Kidney (tissue), 14 donors: ENCODE data around the gene TLX2. TPM values are rescaled to one million over a fixed set of nuclear protein-coding genes. Genes with fewer than 3 reads are reported as not detected.
A peak's percentile ranks its signal among the peaks of the same experiment; 100 is the strongest.
"Not testable (repeated sequence)": the region's sequence is repeated elsewhere in the genome, so short reads cannot be mapped to it uniquely, and the experiment has no call there.

Experiments
- DNase-seq, 5 donors: peaks; one replicate each; pipeline ENCODE4 v3.0.0-alpha.2; 2013 to 2020
- FAIRE-seq: peaks from 2 replicates; lab custom pipeline; 2012; peaks lifted over from hg19 to GRCh38; lab: Jason Lieb, UNC
- H3K27ac ChIP-seq, 2 donors: one replicate each; pipeline ENCODE4 v1.7.0; 2013; ENCODE audit warnings: low read depth in 2 of 2, low read length in 2 of 2, inconsistent platforms in 1 of 2
- H3K27me3 ChIP-seq: one replicate; pipeline ENCODE4 v1.7.1; 2013; ENCODE audit warnings: low read length, inconsistent platforms; ENCODE audit not compliant: control insufficient read depth, insufficient read depth
- H3K36me3 ChIP-seq, 3 donors: one replicate each; pipeline versions ENCODE4 v1.7.0 to v1.7.1; 2013; ENCODE audit warnings: low read length in 3 of 3, control low read depth in 1 of 3, inconsistent platforms in 1 of 3; ENCODE audit not compliant: insufficient read depth in 3 of 3, control insufficient read depth in 2 of 3
- H3K4me1 ChIP-seq, 3 donors: one replicate each; pipeline versions ENCODE4 v1.7.0 to v1.7.1; 2013; ENCODE audit warnings: low read length in 3 of 3, inconsistent platforms in 1 of 3, low read depth in 1 of 3; ENCODE audit not compliant: control insufficient read depth in 2 of 3, insufficient read depth in 2 of 3
- H3K4me3 ChIP-seq, 3 donors: one replicate each; pipeline versions ENCODE4 v1.7.0 to v1.8.1; 2013; ENCODE audit warnings: low read length in 3 of 3, control low read depth in 1 of 3, inconsistent platforms in 1 of 3
- H3K9ac ChIP-seq, 3 donors: one replicate each; pipeline versions ENCODE4 v1.7.0 to v1.7.1; 2013; ENCODE audit warnings: low read length in 3 of 3, control low read depth in 1 of 3, inconsistent platforms in 1 of 3
- H3K9me3 ChIP-seq, 3 donors: one replicate each; pipeline versions ENCODE4 v1.7.0 to v1.7.1; 2013; ENCODE audit warnings: low read length in 3 of 3, control low read depth in 1 of 3, inconsistent platforms in 1 of 3; ENCODE audit not compliant: control insufficient read depth in 2 of 3, insufficient read depth in 1 of 3
- intact Hi-C: fragments of 100-400 bp; cut with DNase I; formaldehyde crosslinking; loops from one replicate; pipeline ENCODE4 v1.11.1; 2022
- polyA plus RNA-seq: library from polyadenylated mRNA; stranded (reverse); fragments of 350-450 nt; fragmentation: Illumina TruSeq; extraction: RNeasy Lipid Tissue Mini Kit (QIAGEN cat#74804); gene quantifications from one replicate; pipeline ENCODE4 v1.2.3, GENCODE V29; 2014; ENCODE audit warnings: low read depth, low replicate concordance; ENCODE audit not compliant: insufficient read depth
- total RNA-seq: library from RNA; stranded (reverse); fragmentation: NEBNext Ultra II Directional; extraction: Animal tissue kit (Norgen Biotek cat#: 25700); gene quantifications from one replicate; pipeline ENCODE4 v1.2.1, GENCODE V29; 2021
- TF ChIP-seq, protein P1 (sequence below): IDR thresholded peaks from 3 replicates; pipeline ENCODE4 v1.5.1; 2012; ENCODE audit warnings: mild to moderate bottlenecking, moderate library complexity, borderline replicate concordance; ENCODE audit not compliant: insufficient read depth; ENCODE audit errors: extremely low read depth
- donor health status: control.
- donor health status: control.
- donor health status: control.
- donor health status: control.
- donor health status: control.
- donor health status: DM: yes; HTN: yes; CAD: no.
- donor health status: Normal renal cell carcinoma (clear cell type).

Gene TLX2
- total and polyA plus RNA-seq, 2 donors from 2014 or later, result not detected

DNA sequence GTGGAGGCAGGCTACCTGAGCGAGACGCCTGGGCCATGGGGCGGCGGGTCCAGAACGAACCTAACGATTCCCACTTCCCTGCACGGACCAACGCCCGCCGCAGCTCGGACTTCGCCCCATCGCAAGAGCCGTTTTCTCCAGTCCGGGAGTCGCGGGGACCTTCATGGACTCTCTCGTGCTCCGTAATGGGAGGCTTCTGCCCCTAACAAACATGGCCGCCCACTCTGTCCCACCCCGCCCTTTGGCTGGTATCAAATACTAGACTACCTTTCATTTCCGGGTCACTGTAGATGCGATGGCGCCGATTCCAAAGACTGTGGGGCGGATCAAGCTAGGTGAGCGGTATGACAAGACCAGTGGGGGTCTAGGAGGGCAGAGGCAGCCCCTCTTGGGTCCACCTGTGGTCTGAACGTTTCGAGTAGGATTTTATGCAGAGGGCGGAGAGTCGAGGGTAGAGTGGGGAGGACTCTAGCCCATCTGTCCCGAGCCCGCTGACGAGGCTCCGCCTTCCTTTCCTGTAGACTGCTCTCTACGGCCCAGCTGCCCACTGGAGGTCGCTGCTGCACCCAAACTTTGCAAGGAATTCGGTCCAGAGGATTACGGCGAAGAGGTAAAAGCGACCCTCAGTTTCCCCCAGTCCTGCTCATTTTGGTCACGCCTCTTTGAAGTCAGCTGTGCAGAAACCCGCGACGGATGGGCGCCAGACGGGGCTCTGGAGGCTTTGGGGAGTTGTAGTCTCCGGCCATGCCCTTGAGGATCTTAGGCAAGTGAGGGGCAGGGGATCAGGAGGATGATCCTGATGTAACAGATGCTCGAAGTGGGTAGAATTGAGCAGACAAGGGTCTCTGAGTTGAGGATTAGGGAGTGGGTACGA, 31.2 kb upstream of the TLX2 start, which contains the start of the genes CCDC142 and TTC31:
CCDC142 (minus strand) TSS at position 198 of the 874 bp plus-strand sequence; CDS start at position 37, 161 bp downstream.
TTC31 (plus strand) TSS at position 281 of the 874 bp plus-strand sequence; CDS start at position 296, 15 bp downstream.
- no peaks in the 10 kb centered on the region for H3K9me3 ChIP-seq
- peaks cover 0 to 4% (median 3%) of the 10 kb centered on the region in 3 donors for H3K36me3 ChIP-seq
- no peak for FAIRE-seq
- DNase-seq, result peak; percentile 97 to 99 (median 98)
- TF ChIP-seq, protein P1, sequence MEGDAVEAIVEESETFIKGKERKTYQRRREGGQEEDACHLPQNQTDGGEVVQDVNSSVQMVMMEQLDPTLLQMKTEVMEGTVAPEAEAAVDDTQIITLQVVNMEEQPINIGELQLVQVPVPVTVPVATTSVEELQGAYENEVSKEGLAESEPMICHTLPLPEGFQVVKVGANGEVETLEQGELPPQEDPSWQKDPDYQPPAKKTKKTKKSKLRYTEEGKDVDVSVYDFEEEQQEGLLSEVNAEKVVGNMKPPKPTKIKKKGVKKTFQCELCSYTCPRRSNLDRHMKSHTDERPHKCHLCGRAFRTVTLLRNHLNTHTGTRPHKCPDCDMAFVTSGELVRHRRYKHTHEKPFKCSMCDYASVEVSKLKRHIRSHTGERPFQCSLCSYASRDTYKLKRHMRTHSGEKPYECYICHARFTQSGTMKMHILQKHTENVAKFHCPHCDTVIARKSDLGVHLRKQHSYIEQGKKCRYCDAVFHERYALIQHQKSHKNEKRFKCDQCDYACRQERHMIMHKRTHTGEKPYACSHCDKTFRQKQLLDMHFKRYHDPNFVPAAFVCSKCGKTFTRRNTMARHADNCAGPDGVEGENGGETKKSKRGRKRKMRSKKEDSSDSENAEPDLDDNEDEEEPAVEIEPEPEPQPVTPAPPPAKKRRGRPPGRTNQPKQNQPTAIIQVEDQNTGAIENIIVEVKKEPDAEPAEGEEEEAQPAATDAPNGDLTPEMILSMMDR, result peak; percentile 82
- H3K4me3 ChIP-seq, result peak within 1 kb of the TSS; percentile 95 to 100 (median 99)
- H3K4me1 ChIP-seq, result peaks cover 0 to 20% (median 6%) of the 10 kb centered on the region in 3 donors
- peak within 1 kb of the TSS; percentile 92 to 98 for H3K27ac ChIP-seq
- intact Hi-C loops, result no loop called here
- H3K27me3 ChIP-seq, result no peaks in the 10 kb centered on the region
- peak within 1 kb of the TSS; percentile 68 to 98 (median 85) for H3K9ac ChIP-seq

DNA sequence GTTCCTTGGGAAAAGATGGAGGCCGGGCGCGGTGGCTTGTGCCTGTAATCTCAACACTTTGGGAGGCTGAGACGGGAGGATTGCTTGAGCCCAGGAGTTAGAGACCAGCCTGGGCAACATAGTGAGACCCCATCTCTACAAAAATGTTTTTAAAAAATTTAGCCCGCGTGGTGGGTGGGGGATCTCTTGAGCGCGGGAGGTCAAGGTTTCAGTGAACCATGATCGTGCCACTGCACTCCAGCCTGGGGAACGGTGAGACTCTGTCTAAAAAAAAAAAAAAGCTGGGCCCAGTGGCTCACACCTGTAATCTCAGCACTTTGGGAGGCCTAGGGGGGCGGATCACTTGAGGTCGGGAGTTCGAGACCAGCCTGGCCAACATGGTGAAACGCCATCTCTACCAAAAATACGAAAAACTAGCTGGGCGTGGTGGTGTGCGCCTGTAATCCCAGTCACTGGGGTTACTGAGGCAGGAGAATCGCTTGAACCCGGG, 30.5 kb upstream of the TLX2 start:
- DNase-seq, FAIRE-seq, H3K27ac ChIP-seq, H3K9me3 ChIP-seq, H3K27me3 ChIP-seq, intact Hi-C loops, H3K36me3 ChIP-seq: not testable (repeated sequence)
- peak overlapping the region; percentile 95 to 100 (median 99) for H3K4me3 ChIP-seq
- peaks cover 0 to 20% (median 6%) of the 10 kb centered on the region in 3 donors for H3K4me1 ChIP-seq
- peak overlapping the region; percentile 68 to 98 (median 85) for H3K9ac ChIP-seq

DNA sequence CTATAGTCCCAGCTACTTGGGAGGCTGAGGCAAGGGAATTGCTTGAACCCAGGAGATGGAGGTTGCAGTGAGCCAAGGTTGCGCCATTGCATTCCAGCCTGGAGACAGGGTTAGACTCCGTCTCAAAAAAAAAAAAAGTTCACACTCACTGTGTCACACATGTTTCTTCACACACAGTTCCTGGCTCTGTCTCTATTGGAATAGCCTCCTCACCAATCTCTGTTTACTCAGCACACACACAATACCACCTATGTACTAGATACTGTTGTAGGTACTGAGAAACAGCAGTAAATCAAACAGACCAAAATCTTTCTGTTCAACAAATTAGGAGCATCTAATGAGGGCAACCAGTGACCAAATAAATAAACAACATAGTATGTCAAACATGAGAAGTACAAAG, 28.1 kb upstream of the TLX2 start:
- DNase-seq (no peak), FAIRE-seq (no peak)
- Histone ChIP-seq H3K27ac (no peak overlapping the region), H3K4me3 (no peak overlapping the region), H3K9ac (no peak overlapping the region), H3K4me1 (peaks cover 0 to 13% (median 6%) of the 10 kb centered on the region in 3 donors), H3K27me3 (no peaks in the 10 kb centered on the region), H3K9me3 (no peaks in the 10 kb centered on the region), H3K36me3 (peaks cover 0 to 13% (median 11%) of the 10 kb centered on the region in 3 donors)
- intact Hi-C loops, result loop anchor here (5.0 kb wide), 1 partner anchor 101 kb away; no protein-coding TSS in a partner anchor
- TF ChIP-seq, protein P1, result no peak
